ENCODE data around the gene TXLNA.

The TXLNA gene

DNA sequence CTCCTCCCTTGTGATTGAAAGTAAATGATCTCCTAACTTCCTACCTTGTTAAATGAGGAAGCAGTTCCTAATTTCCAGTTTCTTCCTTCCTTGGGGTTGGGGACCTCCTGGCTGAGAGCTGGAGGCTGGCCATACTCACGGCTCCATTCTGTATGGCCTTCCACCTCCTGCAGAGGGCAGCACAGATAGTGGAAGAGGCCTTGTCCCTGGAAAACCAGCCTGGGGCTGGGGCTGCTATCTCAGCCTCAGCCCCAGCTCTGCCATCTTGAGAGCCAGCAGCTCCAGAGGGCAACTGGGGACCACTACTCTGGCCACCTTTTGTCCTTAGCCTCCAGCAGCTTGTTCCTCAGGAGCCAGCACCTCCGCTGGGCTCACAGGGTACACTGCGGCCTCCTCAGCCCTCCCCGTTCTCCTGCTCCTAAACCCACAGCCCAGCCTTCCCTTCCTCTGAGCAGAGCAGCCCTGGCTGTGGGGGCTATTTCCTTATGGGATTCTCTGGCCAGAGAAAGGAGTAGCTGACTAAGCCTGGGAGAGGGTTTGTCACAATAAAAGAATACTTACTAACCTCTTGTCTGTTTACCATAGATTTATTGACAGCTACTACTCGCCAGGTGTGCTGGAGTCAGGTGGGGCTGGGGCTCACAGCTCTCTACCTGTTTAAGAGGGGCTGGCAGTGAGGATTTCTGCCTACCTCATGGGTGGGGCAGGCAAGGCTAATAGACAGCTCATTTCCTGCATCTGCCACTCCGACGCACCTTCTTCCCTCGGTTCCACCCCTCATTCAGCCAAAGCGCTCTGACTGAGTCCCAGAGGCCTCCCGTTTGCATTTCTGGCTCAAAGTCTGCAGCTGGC lies 36.4 kb downstream of the TXLNA start:
- DNase-seq = no peak

DNA sequence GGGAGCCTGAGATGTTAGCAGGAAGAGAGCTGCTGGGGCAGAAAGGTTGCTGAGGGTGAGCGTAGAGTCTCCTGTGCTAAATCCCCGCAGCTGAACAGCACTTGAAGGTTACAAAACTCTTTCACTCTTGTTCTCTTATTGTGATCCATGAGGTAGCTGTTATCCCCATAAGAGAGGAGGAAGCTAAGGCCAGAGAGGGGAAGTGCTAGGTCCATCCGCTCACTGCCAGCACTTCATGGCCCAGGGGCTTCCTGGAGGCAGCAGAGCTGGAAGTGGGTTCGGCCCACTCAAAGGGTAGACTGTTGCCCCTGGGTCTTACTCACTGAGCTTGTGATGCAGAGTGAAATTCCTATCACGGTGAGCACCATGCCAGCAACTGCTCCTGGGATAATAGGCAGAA lies 37.1 kb downstream of the TXLNA start:
- no peak for DNase-seq

DNA sequence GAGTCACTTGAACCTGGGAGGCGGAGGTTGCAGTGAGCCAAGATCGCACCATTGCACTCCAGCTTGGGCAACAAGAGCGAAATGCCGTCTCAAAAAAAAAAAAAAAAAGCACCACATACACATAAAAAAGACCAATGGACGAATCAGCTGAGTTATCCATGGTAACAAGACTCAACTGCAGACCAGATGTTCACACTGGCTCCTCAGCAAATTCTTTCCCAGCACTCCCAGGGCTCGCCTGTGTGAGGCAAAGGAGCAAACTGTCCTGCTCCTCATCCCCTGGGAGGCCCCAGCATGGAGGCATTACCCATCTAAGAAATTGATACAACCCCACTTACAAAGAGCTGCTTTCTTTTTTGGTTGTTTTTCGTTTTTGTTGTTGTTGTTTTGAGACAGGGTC lies 39.5 kb downstream of the TXLNA start:
- DNase-seq = no peak

DNA sequence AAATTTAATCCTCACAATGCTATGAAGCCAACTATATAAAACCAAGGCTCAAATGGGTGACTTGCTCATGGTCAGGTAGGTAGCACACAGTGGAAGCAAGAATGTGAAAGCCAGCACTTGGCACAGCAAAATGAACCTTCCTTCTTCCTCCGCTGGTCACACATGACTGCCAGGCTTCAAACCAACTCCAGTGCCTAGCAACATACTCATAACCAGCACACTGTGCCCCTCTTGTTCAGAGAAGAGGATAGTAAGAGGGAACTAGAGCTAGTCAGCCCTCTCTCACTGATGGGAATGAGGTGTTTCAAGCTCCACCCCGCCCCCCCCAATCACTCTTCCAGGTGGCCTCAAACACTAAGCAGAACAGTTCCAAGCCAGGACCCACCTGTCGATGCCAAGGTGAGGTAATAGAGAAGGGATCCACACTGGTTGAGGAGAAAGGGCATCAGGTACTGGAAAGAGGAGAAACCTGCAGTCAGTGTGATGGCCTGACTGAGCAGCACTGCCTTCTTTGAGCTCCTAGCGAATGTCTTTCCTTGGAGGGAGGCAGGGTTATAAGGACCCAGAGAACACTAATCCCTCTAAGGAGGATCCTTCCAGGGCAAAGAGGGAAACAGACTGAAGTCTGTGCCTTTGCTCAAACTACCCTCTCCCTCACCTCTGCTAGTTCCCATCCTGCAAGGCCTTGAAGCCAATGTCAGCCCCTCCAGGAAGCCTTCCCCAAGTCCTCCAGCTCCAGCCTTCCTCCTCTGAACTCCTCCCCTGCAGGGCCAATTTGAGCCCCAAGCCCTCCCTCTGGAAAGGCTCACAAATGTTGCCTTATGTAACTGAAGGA lies 41.5 kb downstream of the TXLNA start:
- no peak for DNase-seq

DNA sequence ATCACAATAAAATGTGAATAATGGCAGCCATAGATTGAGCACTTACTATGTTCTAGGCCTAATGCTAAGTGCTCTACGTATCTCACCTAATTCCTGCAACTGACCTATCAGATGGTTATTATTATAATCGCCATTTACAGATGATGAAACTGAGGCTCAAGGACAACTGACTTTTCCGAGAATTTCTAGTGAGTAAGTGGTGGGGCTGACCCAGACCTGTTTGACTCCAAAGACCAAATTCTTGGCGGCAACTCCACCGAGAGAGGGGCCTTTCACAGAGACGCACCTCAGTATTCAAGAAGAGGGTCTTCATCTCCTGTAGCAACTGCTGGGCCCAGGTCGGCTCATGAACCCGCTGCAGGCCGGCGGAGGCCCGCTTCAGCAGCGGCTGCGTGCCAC lies 42.1 kb downstream of the TXLNA start:
- DNase-seq = no peak

DNA sequence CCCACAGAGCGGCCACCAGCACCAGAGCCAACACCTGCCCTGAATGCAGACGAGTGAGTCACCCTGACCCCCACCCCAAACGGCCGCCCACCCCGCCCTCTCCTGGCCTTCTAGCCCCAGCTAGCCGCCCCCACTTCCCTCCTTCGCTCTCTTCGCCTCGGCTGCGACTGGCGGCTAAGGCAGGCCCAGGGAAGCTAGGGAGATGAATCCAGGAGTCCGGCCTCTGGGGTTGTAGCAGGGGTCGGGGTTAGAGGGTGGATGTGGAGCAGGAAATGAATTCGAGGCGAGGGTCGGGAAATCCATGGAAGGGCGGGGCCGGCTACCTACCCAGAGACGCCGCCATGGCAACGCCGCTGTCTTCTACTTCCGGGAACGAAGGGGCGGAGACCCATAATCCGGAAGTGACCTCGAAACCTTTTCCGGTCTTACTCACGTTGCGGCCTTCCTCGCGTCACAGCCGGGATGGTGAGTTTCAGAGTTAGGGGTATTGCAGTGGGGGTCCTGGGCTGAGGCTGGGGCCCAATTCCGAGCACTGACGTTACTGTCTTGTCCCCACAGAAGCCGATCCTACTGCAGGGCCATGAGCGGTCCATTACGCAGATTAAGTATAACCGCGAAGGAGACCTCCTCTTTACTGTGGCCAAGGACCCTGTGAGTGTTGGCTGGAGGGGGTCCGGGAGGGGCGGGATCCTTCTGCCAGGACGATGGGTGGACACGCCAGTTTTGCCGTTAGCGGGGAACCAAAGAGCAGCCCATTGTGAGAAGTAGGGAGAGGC lies 42.7 kb downstream of the TXLNA start, which contains the start of the genes EIF3I and TMEM234:
TSS of gene EIF3I (plus strand) at position 428 of the 776 bp plus-strand sequence. CDS start at position 463, 35 bp downstream.
TSS of gene TMEM234 (minus strand) at position 374 of the 776 bp plus-strand sequence. CDS start at position 343, 31 bp downstream.
- peak; percentile 57 for DNase-seq

DNA sequence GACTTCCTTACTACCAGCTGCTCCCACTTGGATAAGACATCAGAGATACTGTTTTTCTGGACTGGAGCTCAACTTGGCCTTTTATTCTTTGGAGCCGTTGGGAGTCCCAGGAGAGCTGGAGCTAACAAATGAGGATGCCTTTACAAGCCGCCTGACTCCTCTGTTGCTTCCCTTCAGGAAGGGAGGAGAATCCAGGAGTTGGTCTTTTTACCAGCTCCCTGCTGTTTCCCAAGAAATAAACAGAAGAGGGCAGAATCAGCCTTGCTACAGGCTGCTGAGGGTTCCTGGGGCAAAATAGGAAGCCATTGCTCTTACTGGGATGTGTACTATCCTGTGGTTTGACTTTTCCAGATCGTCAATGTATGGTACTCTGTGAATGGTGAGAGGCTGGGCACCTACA lies 44.2 kb downstream of the TXLNA start:
- DNase-seq = no peak

DNA sequence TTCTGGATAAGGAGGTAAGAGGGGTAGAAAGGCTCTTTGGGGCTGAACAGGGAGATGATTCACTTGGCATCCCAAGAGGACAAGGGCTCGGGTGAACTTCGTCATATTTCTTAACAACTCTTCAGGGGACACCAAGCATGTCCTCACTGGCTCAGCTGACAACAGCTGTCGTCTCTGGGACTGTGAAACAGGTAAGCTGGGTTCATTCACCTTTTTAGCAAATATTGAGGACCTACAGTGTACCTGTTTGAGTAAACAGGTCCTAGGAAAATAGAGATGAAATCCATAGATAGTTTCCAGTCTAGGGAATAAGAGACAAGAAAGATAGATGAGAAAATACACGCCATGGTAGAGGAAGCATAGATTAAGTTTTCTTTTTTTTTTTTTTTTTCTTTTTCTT lies 44.8 kb downstream of the TXLNA start:
- DNase-seq = no peak

DNA sequence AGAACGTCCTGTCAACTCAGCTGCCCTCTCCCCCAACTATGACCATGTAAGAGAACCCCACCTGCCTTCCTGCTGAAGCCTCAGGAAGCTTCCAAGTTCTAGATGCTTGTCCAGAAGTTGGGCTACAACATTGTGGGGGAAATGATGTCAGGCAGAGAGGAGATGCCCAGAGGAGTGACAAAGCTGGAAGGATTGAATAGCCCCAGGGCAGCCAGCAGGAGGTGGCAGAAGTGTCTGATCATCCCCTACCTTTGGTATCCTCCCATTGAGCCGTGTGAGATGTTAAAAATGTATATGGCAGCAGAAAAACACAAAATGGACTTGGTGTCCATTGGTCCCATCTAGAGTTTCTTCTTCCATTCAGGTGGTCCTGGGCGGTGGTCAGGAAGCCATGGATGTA lies 49.3 kb downstream of the TXLNA start:
- no peak for DNase-seq

DNA sequence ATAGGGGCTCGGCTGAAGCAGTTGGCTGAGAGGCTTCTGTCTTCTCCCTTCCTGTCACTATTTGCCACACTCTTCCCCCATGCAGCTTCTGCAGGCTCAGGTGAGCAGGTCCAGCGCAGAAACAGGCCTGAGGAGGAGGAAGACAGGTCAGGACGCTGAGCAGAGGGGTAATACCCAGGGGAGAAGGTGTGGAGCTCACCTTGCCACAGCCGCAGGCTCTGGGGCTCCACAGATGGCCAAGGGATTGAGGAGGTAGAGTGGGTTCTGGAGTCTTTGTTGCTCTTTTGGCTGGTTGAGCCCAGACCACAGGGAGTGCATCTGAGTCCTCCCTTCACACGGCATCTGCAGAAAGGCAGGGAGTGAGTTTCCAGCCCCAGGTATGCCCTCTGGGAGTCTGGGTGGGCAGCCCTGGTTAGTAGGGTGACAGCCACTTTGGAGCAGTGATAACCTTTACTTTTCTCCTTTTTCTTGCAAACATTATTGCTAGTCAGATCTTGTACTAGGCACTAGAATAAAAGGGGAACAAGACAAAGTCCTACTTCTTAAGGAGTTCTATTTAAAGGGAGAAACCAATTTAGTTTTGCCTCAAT lies 52.5 kb downstream of the TXLNA start:
- DNase-seq = no peak

DNA sequence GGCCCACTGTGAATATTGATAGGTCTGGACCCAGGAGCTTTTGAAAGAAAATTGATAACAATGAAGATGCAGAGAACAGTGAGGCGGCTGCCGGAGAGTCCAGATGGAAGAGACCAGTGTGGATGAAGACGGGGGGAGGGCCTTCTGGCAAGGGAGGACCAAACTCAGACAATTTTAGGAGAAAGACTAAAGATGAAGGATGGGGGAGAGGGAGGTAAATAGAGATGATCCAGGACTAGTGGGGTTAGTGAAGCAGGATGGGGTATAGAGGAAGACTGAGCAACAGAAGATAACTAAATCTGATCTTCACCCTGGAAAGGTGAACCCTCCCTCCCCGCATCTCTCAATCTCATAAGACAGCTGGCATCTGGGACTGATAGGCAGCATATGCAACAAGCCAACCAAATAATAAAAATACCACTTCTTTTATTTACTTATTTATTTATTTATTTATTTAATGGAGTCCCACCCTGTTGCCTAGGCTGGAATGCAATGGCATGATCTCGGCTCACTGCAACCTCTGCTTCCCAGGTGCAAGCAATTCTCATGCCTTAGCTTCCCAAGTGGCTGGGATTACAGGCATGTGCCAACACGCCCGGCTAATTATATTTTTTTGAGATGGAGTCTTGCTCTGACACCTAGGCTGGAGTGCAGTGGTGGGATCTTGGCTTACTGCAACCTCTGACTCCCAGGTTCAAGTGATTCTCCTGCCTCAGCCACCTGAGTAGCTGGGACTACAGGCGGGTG lies 53.3 kb downstream of the TXLNA start:
- DNase-seq = no peak

DNA sequence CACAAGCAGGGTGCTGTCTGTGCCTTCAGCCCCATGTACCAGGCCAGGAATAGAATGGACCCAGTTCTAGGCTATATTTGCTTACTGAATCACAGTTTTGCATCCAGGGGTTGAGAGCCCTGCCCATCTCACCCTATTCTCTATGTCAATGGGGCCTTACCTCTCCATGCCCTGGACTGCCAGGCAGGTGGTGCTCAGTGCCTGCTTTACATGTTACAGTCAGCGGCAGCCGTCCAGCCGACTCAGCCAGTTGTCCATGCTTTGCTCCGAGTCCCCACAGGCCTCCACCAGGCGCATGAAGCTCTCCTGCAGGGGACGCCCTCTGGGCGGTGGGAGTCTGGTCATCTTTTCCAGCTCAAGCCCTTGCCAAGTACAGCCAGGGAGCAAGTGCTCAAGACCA lies 55.3 kb downstream of the TXLNA start:
- no peak for DNase-seq

DNA sequence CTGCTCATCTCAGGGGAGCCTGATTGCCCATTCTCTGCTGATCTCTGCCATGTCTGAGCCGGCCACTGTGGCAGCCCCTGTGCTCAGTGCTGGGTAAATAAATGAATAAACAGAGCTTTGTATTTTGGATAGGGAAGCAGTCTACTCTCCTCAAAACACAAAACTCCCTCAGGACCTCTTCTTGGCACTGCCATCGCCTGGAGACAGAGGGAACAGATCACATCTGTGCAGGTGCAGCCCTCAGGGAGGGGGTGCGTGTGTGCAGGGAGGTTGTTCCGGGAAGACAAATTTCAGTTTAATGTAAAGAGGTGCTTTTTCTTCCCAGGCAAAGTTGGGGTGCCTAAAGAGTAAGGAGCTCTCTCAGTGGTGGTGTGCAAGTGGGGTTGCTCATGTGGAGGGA lies 59.9 kb downstream of the TXLNA start:
- DNase-seq = no peak

DNA sequence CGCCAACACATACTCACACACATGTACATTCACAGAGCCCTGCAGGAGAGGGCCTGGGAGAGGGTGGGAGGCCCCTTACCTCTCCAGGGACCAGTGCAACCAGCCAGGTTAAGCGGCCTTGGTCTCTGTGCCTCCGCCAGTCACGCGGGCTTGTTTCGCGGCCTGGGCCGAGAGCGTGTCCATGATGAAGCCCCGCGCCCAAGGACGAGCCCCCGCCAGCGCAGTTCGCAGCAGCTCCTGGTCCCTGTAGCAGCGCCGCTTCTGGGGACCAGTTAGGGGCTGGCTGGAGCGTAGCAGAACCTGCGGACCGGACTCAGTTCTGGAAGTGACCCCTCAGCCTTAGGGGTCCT lies 60.3 kb downstream of the TXLNA start:
- DNase-seq = no peak

DNA sequence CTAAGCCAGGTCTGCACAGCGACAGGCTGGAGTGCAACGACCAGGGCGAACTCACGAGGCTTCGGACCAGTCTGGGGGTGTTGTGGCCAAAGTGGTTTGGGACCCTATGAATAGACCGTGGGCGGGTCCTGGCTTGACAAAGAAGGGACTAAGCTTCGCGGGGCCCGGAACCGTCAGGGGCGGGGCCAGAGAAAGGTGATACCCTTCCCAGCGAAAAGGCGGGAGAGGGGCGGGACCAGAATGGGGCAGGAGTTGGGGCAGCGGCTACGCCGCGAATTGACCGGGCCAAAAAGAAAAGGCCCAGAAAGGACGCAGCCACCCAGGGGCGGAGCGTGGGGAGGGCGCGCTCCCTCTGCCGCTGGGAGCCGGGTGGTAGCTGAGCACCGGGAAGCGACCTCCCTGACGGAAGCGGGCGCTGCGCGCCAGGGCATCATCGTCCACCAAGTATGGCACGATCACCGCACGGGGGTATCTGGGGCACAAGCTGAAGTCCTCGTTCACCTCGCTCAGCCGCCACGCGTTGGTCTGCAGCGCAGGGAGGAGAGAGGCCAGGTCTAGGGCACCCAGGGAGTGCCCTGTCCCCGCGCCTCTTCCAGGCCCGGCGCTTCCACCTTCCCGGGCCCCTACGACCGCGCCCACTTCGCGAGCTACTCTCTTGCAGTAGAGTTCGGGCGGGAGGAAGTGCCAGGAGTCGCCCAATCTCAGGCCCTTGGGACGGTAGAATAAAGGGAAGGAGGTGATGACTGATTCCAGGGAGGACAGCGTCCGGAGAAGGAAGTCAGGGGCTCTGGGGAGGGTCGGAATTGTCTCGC lies 60.9 kb downstream of the TXLNA start:
- peak; percentile 37 for DNase-seq

DNA sequence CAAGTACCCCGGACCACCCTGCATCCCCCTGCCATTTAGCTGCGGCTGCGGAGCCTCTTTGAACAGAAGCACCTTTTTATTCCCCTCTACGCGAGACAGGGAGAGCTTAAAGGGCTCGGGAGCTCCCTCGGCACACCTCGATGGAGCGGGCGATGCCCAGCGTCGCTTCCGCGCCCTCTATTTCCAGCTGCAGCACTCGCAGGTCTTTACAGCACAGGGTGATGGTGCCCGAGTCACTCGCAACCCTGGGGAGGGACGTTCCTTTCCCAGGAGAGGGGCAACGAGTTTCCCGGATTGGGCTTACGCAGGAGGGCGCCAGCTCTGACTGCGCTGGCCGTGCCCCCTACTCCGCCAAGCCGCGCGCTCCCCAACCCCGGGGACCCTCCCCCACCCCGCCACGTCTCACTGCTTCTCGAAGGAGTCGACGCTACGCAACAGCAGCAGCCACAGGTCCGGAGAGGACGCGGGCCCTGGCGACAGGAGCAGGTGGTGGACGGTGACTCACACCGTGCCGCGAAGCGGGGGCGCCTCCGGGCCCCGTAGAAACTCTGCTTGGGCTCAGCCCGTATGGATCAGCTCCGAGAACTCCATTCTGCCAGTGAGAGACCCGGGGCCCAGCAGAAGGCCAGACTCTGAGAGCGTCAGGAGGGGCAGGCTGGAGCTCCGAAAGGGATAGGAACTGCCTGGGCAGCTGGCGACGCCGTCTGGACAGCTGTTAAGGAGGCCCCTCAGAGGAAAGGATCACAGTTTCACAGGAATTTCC lies 61.7 kb downstream of the TXLNA start:
- no peak for DNase-seq

DNA sequence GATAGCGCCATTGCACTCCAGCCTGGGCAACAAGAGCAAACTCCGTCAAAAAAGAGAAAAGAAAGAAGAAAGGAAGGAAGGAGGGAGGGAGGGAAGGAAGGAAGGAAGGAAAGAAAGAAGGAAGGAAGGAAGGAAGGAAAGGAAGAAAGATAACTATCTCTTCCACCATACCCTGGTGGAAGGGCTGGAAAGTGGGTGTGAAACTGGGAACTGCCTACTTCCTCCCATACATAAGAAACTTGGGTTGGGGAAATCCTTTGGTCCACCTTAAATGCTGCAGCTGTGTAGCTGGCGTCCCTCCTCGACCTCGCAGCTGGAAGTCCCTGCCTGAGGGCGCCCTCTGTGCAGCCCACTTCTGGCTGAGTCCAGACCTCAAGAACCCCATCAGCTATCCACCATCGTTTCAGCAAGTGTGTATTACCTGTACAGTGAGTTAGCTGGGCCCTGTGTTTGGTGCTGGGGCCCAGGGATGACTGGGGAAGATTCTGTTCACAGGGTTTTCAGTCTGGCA lies 62.9 kb downstream of the TXLNA start:
- DNase-seq = no peak

DNA sequence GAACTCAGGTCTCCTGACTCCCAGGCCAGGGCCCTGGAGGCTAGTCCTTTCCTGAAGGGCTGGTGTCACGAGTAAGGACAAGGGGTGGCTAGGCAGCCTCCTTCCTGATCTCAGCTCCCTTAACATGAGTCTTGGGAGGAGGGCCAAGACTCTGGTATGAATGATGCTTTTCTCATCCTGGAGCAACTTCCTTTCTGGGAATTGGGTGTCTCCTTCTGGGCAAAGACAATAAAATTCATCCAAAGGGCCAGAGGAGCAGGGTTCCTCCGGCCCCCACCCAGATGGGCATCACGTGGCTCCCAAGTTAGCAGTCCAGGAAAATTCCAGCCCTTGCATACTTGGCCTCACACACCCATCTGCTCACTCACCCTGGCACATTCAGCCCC lies 67.4 kb downstream of the TXLNA start, which contains the start of gene FAM167B:
TSS of gene FAM167B (plus strand) at position 335 of the 386 bp plus-strand sequence. CDS start 200 bp downstream, outside the sequence.
- no peak for DNase-seq

DNA sequence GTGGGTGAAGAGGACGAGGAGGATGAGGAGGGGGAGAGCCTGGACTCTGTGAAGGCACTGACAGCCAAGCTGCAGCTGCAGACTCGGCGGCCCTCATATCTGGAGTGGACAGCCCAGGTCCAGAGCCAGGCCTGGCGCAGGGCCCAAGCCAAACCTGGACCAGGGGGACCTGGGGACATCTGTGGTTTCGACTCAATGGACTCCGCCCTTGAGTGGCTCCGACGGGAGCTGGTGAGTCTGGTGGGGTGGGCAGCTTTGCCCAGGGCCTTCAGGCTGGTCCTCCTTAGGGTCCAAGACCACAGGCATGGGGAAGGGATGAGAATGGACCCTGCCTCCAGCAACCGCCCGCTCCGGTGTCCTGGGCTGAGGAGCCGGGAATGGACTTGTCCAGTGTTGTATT lies 68.0 kb downstream of the TXLNA start:
- DNase-seq = no peak
